Activated naive CD8-positive, alpha-beta T cell treated with anti-CD3 and anti-CD28 coated beads for 36 hours (primary cell): ENCODE results near the gene ACOX2. TPM values are rescaled to one million over a fixed set of nuclear protein-coding genes. Genes with fewer than 3 reads are reported as not detected.

Experiments
- DNase-seq: peaks from one replicate; pipeline ENCODE4 v3.0.0; 2021
- H3K27ac Mint-ChIP-seq: one replicate; pipeline ENCODE4 v1.8.0; 2022; ENCODE audit warnings: mild to moderate bottlenecking, moderate library complexity, mixed read lengths
- H3K27me3 Mint-ChIP-seq: one replicate; pipeline ENCODE4 v1.8.0; 2022; ENCODE audit warnings: mild to moderate bottlenecking, mixed read lengths
- H3K36me3 Mint-ChIP-seq: one replicate; pipeline ENCODE4 v1.8.0; 2021; ENCODE audit warnings: mild to moderate bottlenecking, mixed read lengths
- H3K4me1 Mint-ChIP-seq: one replicate; pipeline ENCODE4 v1.8.0; 2021; ENCODE audit warnings: mixed read lengths
- H3K4me3 Mint-ChIP-seq: one replicate; pipeline ENCODE4 v1.8.0; 2022; ENCODE audit warnings: mild to moderate bottlenecking, moderate library complexity, mixed read lengths
- H3K9me3 Mint-ChIP-seq: one replicate; pipeline ENCODE4 v1.8.0; 2022; ENCODE audit warnings: mixed read lengths
- total RNA-seq, 2 experiments: library from RNA; stranded (reverse); gene quantifications; one replicate each; pipeline ENCODE4 v1.2.3, GENCODE V29; 2021

ACOX2 gene
- total RNA-seq, 2 experiments from 2014 or later, result not detected

GRCh38 chr3:58484045-58484721 is 52.8 kb downstream of the ACOX2 start:
- no peak overlapping the region for H3K27ac Mint-ChIP-seq
- no peak for DNase-seq
- no peaks in the 10 kb centered on the region for H3K4me1 Mint-ChIP-seq
- H3K27me3 Mint-ChIP-seq, result peaks cover 4% of the 10 kb centered on the region
- H3K9me3 Mint-ChIP-seq, result peaks cover 2% of the 10 kb centered on the region
- H3K36me3 Mint-ChIP-seq, result no peaks in the 10 kb centered on the region
- H3K4me3 Mint-ChIP-seq, result no peak overlapping the region

- peaks cover 4% of the 10 kb centered on the region for H3K9me3 Mint-ChIP-seq
- H3K4me1 Mint-ChIP-seq, result no peaks in the 10 kb centered on the region
- peaks cover 4% of the 10 kb centered on the region for H3K27me3 Mint-ChIP-seq
- H3K4me3 Mint-ChIP-seq, result no peak overlapping the region
- H3K27ac Mint-ChIP-seq, result no peak overlapping the region
- DNase-seq, result no peak
- H3K36me3 Mint-ChIP-seq, result no peaks in the 10 kb centered on the region
These were observed 53.9 kb downstream of the ACOX2 start for GRCh38 chr3:58482917-58483636.

DNA sequence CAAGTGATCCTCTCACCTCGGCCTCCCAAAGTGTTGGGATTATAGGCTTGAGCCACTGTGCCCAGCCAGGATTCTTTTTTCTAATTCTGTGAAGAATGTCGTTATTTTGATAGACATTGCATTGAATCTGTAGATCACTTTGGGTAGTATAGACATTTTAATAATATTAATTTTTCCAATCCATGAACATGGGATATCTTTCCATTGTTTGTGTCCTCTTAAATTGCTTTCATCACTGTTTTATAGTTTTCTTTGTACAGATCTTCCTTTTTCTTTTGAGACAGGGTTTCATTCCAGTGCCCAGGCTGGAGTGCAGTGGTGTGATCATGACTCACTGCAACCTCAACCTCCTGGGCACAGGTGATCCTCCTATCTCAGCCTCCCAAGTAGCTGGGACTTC is 56.7 kb downstream of the ACOX2 start:
- Mint-ChIP-seq H3K27me3 (peaks cover 4% of the 10 kb centered on the region), H3K27ac (no peak overlapping the region), H3K4me1 (no peaks in the 10 kb centered on the region), H3K9me3 (peaks cover 4% of the 10 kb centered on the region), H3K36me3 (no peaks in the 10 kb centered on the region), H3K4me3 (no peak overlapping the region)
- no peak for DNase-seq

GRCh38 chr3:58478781-58479180 is 58.2 kb downstream of the ACOX2 start:
- H3K27ac Mint-ChIP-seq, result no peak overlapping the region
- no peak overlapping the region for H3K4me3 Mint-ChIP-seq
- H3K27me3 Mint-ChIP-seq, result peaks cover under 1% of the 10 kb centered on the region
- H3K4me1 Mint-ChIP-seq, result peaks cover 7% of the 10 kb centered on the region
- no peaks in the 10 kb centered on the region for H3K36me3 Mint-ChIP-seq
- H3K9me3 Mint-ChIP-seq, result peaks cover 4% of the 10 kb centered on the region
- no peak for DNase-seq

GRCh38 chr3:58474967-58475578 is 61.9 kb downstream of the ACOX2 start:
- Mint-ChIP-seq H3K27me3 (no peaks in the 10 kb centered on the region), H3K27ac (no peak overlapping the region), H3K4me1 (peaks cover 27% of the 10 kb centered on the region), H3K9me3 (peaks cover 2% of the 10 kb centered on the region), H3K36me3 (no peaks in the 10 kb centered on the region), H3K4me3 (no peak overlapping the region)
- DNase-seq, result no peak

DNA sequence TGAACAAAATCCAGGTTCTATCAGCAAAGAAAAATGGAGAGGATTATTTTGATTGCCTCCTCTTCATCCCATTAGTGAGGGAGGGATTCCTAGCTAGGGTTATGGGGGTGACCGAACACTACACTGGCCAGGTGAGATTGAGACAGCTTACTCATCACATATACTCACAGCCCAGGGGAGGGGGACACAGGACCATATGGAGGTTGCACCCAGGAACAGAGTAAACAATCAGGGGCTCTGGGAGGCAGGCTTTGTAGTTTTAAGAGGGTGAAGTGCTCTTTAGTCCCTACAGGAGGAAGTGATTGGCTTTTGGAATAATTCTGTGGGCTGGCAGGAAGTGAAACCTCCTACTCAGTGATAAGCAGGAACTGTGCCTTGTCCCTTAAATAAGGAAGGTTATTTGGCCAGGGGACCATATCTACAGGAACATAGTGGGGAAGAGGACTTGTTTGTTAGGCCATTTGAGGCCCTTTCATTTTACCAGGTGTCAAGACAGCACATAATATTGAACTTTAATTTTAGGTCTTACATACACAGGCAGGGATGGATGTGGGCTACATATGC is 62.6 kb downstream of the ACOX2 start:
- H3K4me3 Mint-ChIP-seq, result no peak overlapping the region
- no peaks in the 10 kb centered on the region for H3K27me3 Mint-ChIP-seq
- peaks cover 1% of the 10 kb centered on the region for H3K9me3 Mint-ChIP-seq
- no peak overlapping the region for H3K27ac Mint-ChIP-seq
- no peaks in the 10 kb centered on the region for H3K36me3 Mint-ChIP-seq
- DNase-seq, result no peak
- H3K4me1 Mint-ChIP-seq, result peaks cover 27% of the 10 kb centered on the region

GRCh38 chr3:58473275-58473674 is 63.7 kb downstream of the ACOX2 start:
- DNase-seq, result no peak
- H3K27ac Mint-ChIP-seq, result no peak overlapping the region

GRCh38 chr3:58471025-58471887 is 65.7 kb downstream of the ACOX2 start:
- H3K4me3 Mint-ChIP-seq, result no peak overlapping the region
- peak overlapping the region; percentile 60 for H3K27ac Mint-ChIP-seq
- no peaks in the 10 kb centered on the region for H3K9me3 Mint-ChIP-seq
- peaks cover 27% of the 10 kb centered on the region for H3K4me1 Mint-ChIP-seq
- H3K27me3 Mint-ChIP-seq, result peaks cover 4% of the 10 kb centered on the region
- peak; percentile 61 for DNase-seq
- H3K36me3 Mint-ChIP-seq, result no peaks in the 10 kb centered on the region

More at GRCh38 chr3:58473275-58473674, 63.7 kb downstream of the ACOX2 start:
- no peaks in the 10 kb centered on the region for H3K27me3 Mint-ChIP-seq
- H3K36me3 Mint-ChIP-seq, result no peaks in the 10 kb centered on the region
- H3K4me3 Mint-ChIP-seq, result no peak overlapping the region
- no peaks in the 10 kb centered on the region for H3K9me3 Mint-ChIP-seq
- H3K4me1 Mint-ChIP-seq, result peaks cover 27% of the 10 kb centered on the region

- no peak for DNase-seq
- Mint-ChIP-seq H3K27ac (peak overlapping the region; percentile 60), H3K4me1 (peaks cover 27% of the 10 kb centered on the region), H3K27me3 (peaks cover 4% of the 10 kb centered on the region), H3K4me3 (no peak overlapping the region), H3K36me3 (no peaks in the 10 kb centered on the region), H3K9me3 (no peaks in the 10 kb centered on the region)
These were observed 66.5 kb downstream of the ACOX2 start for GRCh38 chr3:58470363-58471024.

GRCh38 chr3:58469096-58469495 is 67.9 kb downstream of the ACOX2 start:
- Mint-ChIP-seq H3K27me3 (peaks cover 4% of the 10 kb centered on the region), H3K9me3 (no peaks in the 10 kb centered on the region), H3K27ac (no peak overlapping the region), H3K4me3 (no peak overlapping the region), H3K4me1 (peaks cover 20% of the 10 kb centered on the region), H3K36me3 (no peaks in the 10 kb centered on the region)
- no peak for DNase-seq

DNA sequence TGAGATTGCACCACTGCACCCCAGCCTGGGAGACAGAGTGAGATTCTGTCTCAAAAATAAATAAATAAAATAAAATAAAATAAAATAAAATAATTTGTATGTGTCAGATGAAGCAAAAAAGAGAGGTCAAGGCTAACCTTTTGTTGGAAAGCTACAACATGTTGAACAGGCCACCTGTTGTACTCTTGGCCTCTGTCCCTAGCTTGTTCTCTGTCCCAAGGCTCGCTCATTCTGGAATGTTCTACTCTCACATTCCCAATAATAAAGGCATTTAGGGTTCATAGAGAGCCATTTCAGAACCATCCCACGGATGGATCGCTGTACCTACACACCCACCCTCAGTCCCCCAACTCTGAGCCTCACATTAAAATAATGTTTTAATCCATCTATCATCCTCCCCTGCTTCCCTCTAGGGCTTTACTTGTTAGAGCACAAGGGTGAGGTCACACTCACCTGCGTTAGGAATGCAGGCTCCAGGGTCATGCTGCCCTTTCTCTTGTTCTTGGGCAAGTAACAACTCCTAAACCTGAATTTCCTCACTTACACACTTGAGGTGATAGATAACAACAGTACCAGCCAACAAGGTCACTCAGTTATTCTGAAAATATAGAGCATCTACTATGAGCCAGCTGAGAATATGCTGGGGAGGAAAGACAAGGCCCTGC is 70.0 kb downstream of the ACOX2 start:
- Mint-ChIP-seq H3K36me3 (no peaks in the 10 kb centered on the region), H3K27me3 (peaks cover 7% of the 10 kb centered on the region), H3K27ac (no peak overlapping the region), H3K9me3 (no peaks in the 10 kb centered on the region), H3K4me1 (peaks cover 25% of the 10 kb centered on the region), H3K4me3 (no peak overlapping the region)
- DNase-seq, result no peak

DNA sequence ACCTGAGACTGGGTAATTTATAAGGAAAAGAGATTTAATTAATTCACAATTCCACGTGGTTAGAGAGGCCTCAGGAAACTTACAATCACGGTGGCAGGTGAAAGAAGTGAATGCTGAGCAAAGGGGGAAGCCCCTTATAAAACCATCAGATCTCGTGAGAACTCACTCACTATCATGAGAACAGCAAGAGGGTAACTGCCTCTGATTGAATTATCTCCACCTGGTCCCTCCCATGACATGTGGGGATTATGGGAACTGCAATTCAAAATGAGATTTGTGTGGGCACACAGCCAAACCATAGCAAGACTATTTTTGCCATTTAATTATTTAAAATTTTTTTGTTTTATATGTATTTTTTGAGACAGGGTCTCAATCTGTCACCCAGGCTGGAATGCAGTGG is 72.1 kb downstream of the ACOX2 start:
- H3K27me3 Mint-ChIP-seq, result peaks cover 7% of the 10 kb centered on the region
- H3K27ac Mint-ChIP-seq, result no peak overlapping the region
- no peaks in the 10 kb centered on the region for H3K36me3 Mint-ChIP-seq
- DNase-seq, result peak; percentile 10
- H3K4me1 Mint-ChIP-seq, result peaks cover 8% of the 10 kb centered on the region
- no peak overlapping the region for H3K4me3 Mint-ChIP-seq
- H3K9me3 Mint-ChIP-seq, result no peaks in the 10 kb centered on the region

DNA sequence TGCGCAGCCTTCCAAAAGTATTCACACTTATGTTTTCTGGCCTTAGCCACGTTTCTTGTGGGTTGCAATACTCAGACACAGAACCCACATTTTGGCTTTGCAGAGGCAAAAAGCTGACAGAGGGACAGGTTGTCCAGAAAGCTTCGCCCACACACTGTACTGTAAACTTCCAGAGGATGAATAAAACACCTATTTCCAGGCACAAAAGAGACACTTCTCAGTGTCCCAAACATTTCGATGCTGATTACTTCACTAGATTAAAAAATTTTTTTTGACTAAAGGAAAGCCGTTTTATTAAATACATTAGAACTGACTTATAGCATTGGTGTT is 73.1 kb downstream of the ACOX2 start:
- H3K4me3 Mint-ChIP-seq, result no peak overlapping the region
- H3K36me3 Mint-ChIP-seq, result no peaks in the 10 kb centered on the region
- H3K27ac Mint-ChIP-seq, result no peak overlapping the region
- DNase-seq, result no peak
- peaks cover 7% of the 10 kb centered on the region for H3K27me3 Mint-ChIP-seq
- H3K4me1 Mint-ChIP-seq, result peaks cover 8% of the 10 kb centered on the region
- no peaks in the 10 kb centered on the region for H3K9me3 Mint-ChIP-seq
